ENCODE measurements around the gene ALDH4A1. TPM values are rescaled to one million over a fixed set of nuclear protein-coding genes. Genes with fewer than 3 reads are reported as not detected.

The ALDH4A1 gene
- total and polyA plus RNA-seq, 10 of the 15 experiments (the other 5 are each of a cell fraction or from before 2014, with no cell fraction given), result 0.06 to 25.5 (median 13.0) TPM

GRCh38 chr1:18927654-18928272, 25.4 kb upstream of the ALDH4A1 start (continued):
- TF ChIP-seq IRF5 (IDR thresholded peaks at IDR 0.05; ENCODE audit: borderline replicate concordance) (no peak), SRF (IDR thresholded peaks at IDR 0.05; ENCODE audit: low read depth in 2 of 2, low read length in 2 of 2) (no peak), SUZ12 (IDR thresholded peaks at IDR 0.05; ENCODE audit: unreplicated experiment) (no peak), SREBF1 (IDR thresholded peaks at IDR 0.05; ENCODE audit: low read length) (no peak), SP1 (IDR thresholded peaks at IDR 0.05; ENCODE audit: low read depth, low read length) (no peak), ELK1 (IDR thresholded peaks at IDR 0.05; ENCODE audit: low read depth, low read length) (no peak), ZSCAN29 (IDR thresholded peaks at IDR 0.05) (no peak), PAX5 (IDR thresholded peaks at IDR 0.05; ENCODE audit: borderline replicate concordance, low read depth, low read length) (peak; percentile 55; the same call in 1 of the 2 replicates), GATAD2B (conservative IDR thresholded peaks at IDR 0.05; ENCODE audit: low read depth) (peak; percentile 42; the same call in 1 of the 2 replicates), NR2C2 (IDR thresholded peaks at IDR 0.05; ENCODE audit: borderline replicate concordance, control insufficient read depth, insufficient read length, low read depth) (no peak), YY1 (IDR thresholded peaks at IDR 0.05; ENCODE audit: low read depth, low read length) (no peak), CEBPZ (IDR thresholded peaks at IDR 0.05; ENCODE audit: low read depth, low read length) (no peak), RAD21 (IDR thresholded peaks at IDR 0.05; ENCODE audit: insufficient read depth, low read depth, low read length) (no peak), NR2F1 (conservative IDR thresholded peaks at IDR 0.05) (peak; percentile 87), POLR2A (IDR thresholded peaks at IDR 0.05; ENCODE audit: low read depth, low read length) (no peak), HSF1 (IDR thresholded peaks at IDR 0.05; ENCODE audit: low read depth, low read length) (no peak), ASH2L (IDR thresholded peaks at IDR 0.05; ENCODE audit: borderline replicate concordance, low read depth) (no peak), PML (IDR thresholded peaks at IDR 0.05; ENCODE audit: low read length) (no peak), KLF5 (IDR thresholded peaks at IDR 0.05; ENCODE audit: partially characterized antibody) (no peak), SMARCA5 (IDR thresholded peaks at IDR 0.05) (no peak), RAD51 (IDR thresholded peaks at IDR 0.05) (no peak), ZNF24 (IDR thresholded peaks at IDR 0.05) (no peak), SREBF2 (IDR thresholded peaks at IDR 0.05; ENCODE audit: low read length) (no peak), BCL3 (IDR thresholded peaks at IDR 0.05; ENCODE audit: borderline replicate concordance, insufficient read depth, low read depth, low read length, poor library complexity, severe bottlenecking) (no peak)
